Immature natural killer cell (primary cell): ENCODE data around the gene IRF6. TPM values are rescaled to one million over a fixed set of nuclear protein-coding genes. Genes with fewer than 3 reads are reported as not detected.
A peak's percentile ranks its signal among the peaks of the same experiment; 100 is the strongest.

Experiments
- DNase-seq, 3 donors: peaks; one replicate each; pipeline ENCODE4 v3.0.0; 2022; ENCODE audit warnings: mixed read lengths in 1 of 3
- H3K27ac Mint-ChIP-seq, 6 donors: one replicate each; pipeline ENCODE4 v1.8.0; 2020; ENCODE audit warnings: mixed read lengths in 6 of 6, mild to moderate bottlenecking in 5 of 6, inconsistent platforms in 4 of 6, moderate library complexity in 3 of 6
- H3K27me3 Mint-ChIP-seq, 3 donors: one replicate each; pipeline ENCODE4 v1.8.0; 2020 to 2021; ENCODE audit warnings: low read depth in 3 of 3, mild to moderate bottlenecking in 3 of 3, mixed read lengths in 3 of 3, moderate library complexity in 3 of 3, inconsistent platforms in 1 of 3
- H3K36me3 Mint-ChIP-seq, 3 donors: one replicate each; pipeline ENCODE4 v1.8.0; 2020; ENCODE audit warnings: mixed read lengths in 3 of 3, inconsistent platforms in 2 of 3, mild to moderate bottlenecking in 2 of 3
- H3K4me1 Mint-ChIP-seq, 2 donors: one replicate each; pipeline ENCODE4 v1.8.0; 2020; ENCODE audit warnings: inconsistent platforms in 2 of 2, mild to moderate bottlenecking in 2 of 2, mixed read lengths in 2 of 2, moderate library complexity in 1 of 2
- H3K4me3 Mint-ChIP-seq, 5 donors: one replicate each; pipeline ENCODE4 v1.8.0; 2020; ENCODE audit warnings: mild to moderate bottlenecking in 5 of 5, mixed read lengths in 5 of 5, inconsistent platforms in 3 of 5, moderate library complexity in 3 of 5
- H3K9me3 Mint-ChIP-seq, 6 donors: one replicate each; pipeline ENCODE4 v1.8.0; 2020; ENCODE audit warnings: mild to moderate bottlenecking in 6 of 6, mixed read lengths in 6 of 6, inconsistent platforms in 4 of 6, moderate library complexity in 3 of 6
- polyA plus RNA-seq, 3 donors: library from polyadenylated mRNA; unstranded; fragments of 300-500 nt; fragmentation: Illumina TruSeq; gene quantifications; one replicate each; pipeline ENCODE4 v1.2.3, GENCODE V29; 2021

IRF6 gene
- polyA plus RNA-seq, 3 donors from 2014 or later: 5.2 TPM; not detected in 1

- no peaks in the 10 kb centered on the region for H3K9me3 Mint-ChIP-seq
- peaks cover 4 to 6% of the 10 kb centered on the region in 2 donors for H3K4me1 Mint-ChIP-seq
- H3K27ac Mint-ChIP-seq: peak overlapping the region in 1 of 6 donors; percentile 4
- H3K4me3 Mint-ChIP-seq: no peak overlapping the region
- H3K36me3 Mint-ChIP-seq: peaks cover 0 to 3% (median 0%) of the 10 kb centered on the region in 3 donors
- peaks cover 1 to 2% (median 1%) of the 10 kb centered on the region in 3 donors for H3K27me3 Mint-ChIP-seq
- no peak for DNase-seq
Measured at GRCh38 chr1:209742409-209743144, 63.4 kb downstream of the IRF6 start.

DNA sequence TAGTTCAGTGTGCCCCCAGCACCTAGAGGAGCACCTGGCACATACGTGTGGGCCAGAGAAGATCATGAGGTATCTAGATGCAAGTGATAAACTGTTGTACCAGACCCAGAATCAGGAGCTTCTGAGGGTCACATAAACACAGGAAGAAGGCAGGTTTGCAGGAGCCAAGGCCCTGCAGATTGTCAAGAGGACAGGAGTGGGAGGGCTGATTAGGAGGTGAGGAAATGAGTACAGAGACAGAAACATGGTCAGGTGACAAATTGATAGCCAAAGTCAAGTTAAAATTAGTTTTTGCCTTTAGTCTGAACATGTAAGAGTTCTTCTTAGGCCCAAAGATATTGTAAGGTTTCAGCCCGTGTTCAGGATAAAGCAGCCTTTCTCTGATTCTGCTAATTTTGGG lies 64.1 kb downstream of the IRF6 start:
- Mint-ChIP-seq H3K9me3 (no peaks in the 10 kb centered on the region), H3K4me3 (no peak overlapping the region), H3K36me3 (peaks cover 0 to 3% (median 0%) of the 10 kb centered on the region in 3 donors), H3K27ac (peak overlapping the region in 1 of 6 donors; percentile 34), H3K27me3 (peaks cover 1 to 2% (median 1%) of the 10 kb centered on the region in 3 donors), H3K4me1 (no peaks in the 10 kb centered on the region)
- DNase-seq: no peak

- peaks cover 1 to 2% (median 2%) of the 10 kb centered on the region in 3 donors for H3K27me3 Mint-ChIP-seq
- no peak overlapping the region for H3K4me3 Mint-ChIP-seq
- H3K4me1 Mint-ChIP-seq: no peaks in the 10 kb centered on the region
- no peak overlapping the region for H3K27ac Mint-ChIP-seq
- no peaks in the 10 kb centered on the region for H3K9me3 Mint-ChIP-seq
- peaks cover 0 to 3% (median 0%) of the 10 kb centered on the region in 3 donors for H3K36me3 Mint-ChIP-seq
- no peak for DNase-seq
Measured at GRCh38 chr1:209741193-209741592, 64.7 kb downstream of the IRF6 start.

- Mint-ChIP-seq H3K36me3 (no peaks in the 10 kb centered on the region), H3K4me3 (no peak overlapping the region), H3K4me1 (no peaks in the 10 kb centered on the region), H3K27me3 (peaks cover 0 to 6% (median 5%) of the 10 kb centered on the region in 3 donors), H3K9me3 (no peaks in the 10 kb centered on the region), H3K27ac (no peak overlapping the region)
- no peak for DNase-seq
Measured at GRCh38 chr1:209738270-209738669, 67.7 kb downstream of the IRF6 start.

GRCh38 chr1:209737118-209737505 lies 68.8 kb downstream of the IRF6 start:
- Mint-ChIP-seq H3K27ac (peak overlapping the region in 1 of 6 donors; percentile 49), H3K4me1 (no peaks in the 10 kb centered on the region), H3K9me3 (no peaks in the 10 kb centered on the region), H3K27me3 (peaks cover 0 to 6% (median 5%) of the 10 kb centered on the region in 3 donors), H3K4me3 (no peak overlapping the region), H3K36me3 (no peaks in the 10 kb centered on the region)
- no peak for DNase-seq

DNA sequence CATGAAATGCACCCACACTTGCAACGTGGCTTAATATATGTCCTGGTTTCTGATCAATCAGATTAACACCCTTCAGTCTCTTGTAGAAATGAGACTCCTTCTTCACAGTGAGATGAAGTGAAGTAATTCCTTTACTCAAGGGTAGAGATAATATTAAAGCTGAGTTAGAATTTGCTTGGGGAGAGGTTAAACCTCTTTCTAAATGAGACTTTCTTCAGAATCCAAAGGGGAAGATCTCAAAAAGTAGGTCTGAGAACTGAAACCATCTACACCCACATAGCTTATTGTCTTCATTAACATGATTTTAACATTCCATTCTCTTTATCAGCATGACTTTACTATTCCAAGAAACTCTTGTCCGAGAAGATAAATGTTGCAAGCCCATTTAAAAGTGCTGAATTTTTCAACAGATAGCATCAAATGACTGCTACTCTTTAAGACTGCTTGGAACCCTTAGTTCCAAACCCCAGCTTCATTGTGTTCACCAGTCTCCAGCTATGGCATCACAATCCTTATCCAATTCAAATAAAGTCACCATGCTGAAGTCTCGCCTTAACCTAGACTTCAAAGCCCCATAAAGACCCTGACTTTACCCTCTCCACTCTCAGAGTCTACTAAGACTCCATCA lies 69.3 kb downstream of the IRF6 start:
- H3K4me1 Mint-ChIP-seq: no peaks in the 10 kb centered on the region
- no peak for DNase-seq
- H3K36me3 Mint-ChIP-seq: no peaks in the 10 kb centered on the region
- H3K4me3 Mint-ChIP-seq: no peak overlapping the region
- H3K9me3 Mint-ChIP-seq: no peaks in the 10 kb centered on the region
- H3K27me3 Mint-ChIP-seq: peaks cover 0 to 4% (median 3%) of the 10 kb centered on the region in 3 donors
- H3K27ac Mint-ChIP-seq: no peak overlapping the region

Other genes starting within 250 kb of the IRF6 start
- not detected for gene CAMK1G, start 222.4 kb downstream of the IRF6 start, polyA plus RNA-seq
- gene LAMB3, start 153.7 kb downstream of the IRF6 start, polyA plus RNA-seq: 1 to 10 TPM in 1 of 3 donors, under 1 TPM in 1, not detected in 1; 0.58 to 1.6 TPM
- gene G0S2, start 130.7 kb downstream of the IRF6 start, polyA plus RNA-seq: 1 to 10 TPM in 1 of 3 donors, under 1 TPM in 1, not detected in 1; 0.59 to 3.1 TPM
- not detected for gene HSD11B1, start 101.3 kb downstream of the IRF6 start, polyA plus RNA-seq
- 100 to 1,000 TPM; 232 to 341 (median 287) TPM for gene TRAF3IP3, start 50.1 kb downstream of the IRF6 start, polyA plus RNA-seq
- gene C1orf74, start 21.6 kb downstream of the IRF6 start, polyA plus RNA-seq: under 1 TPM in 2 of 3 donors, not detected in 1; 0.18 to 0.84 TPM
- 1 to 10 TPM; 2.6 to 3.7 (median 3.2) TPM for gene UTP25, start 21.8 kb upstream of the IRF6 start, polyA plus RNA-seq
- gene SYT14, start 132.1 kb upstream of the IRF6 start, polyA plus RNA-seq: not detected